ENCODE data around the gene DNLZ.

GRCh38 chr9:136372006-136372405, 8.5 kb upstream of the DNLZ start:
- TF ChIP-seq CTCF (conservative IDR thresholded peaks at IDR 0.05) (no peak), EZH2 (IDR thresholded peaks at IDR 0.05; ENCODE audit: low read depth) (no peak)
